Measurements from ENCODE around the gene APEH.

DNA sequence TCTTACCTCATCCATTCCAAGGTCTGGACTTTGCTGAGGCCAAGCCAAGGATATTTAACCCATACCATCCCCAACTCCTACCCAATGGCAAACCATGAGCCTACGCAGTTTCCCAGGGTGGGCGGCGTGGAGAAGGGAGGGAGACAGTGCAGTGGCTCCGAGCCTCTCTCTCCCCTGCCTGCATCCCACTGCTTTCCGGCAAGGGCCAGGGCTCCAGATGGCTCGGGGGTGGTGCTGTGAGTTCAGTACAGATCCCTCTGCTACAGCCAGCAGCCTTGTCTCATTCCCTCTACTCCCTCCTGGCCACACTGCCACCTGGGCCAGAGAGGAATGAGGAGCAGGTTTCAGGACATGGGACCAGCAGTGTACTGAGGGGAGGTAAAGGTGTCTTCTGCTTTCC lies 44.3 kb upstream of the APEH start:
- no peak for TF ChIP-seq SUZ12 (IDR thresholded peaks at IDR 0.05)
- no peak for TF ChIP-seq LEF1 (IDR thresholded peaks at IDR 0.05; ENCODE audit: borderline replicate concordance)
- TF ChIP-seq CTBP1 (IDR thresholded peaks at IDR 0.05; ENCODE audit: borderline replicate concordance) = no peak
